GM15510 (cell line): Measurements from ENCODE around the gene INPP5J.

Source experiments
- POLR2A ChIP-seq: IDR thresholded peaks from 3 replicates; pipeline ENCODE4 v1.6.1; 2011; ENCODE audit warnings: borderline replicate concordance; ENCODE audit not compliant: insufficient read length; ENCODE audit errors: extremely low read depth

INPP5J gene

DNA sequence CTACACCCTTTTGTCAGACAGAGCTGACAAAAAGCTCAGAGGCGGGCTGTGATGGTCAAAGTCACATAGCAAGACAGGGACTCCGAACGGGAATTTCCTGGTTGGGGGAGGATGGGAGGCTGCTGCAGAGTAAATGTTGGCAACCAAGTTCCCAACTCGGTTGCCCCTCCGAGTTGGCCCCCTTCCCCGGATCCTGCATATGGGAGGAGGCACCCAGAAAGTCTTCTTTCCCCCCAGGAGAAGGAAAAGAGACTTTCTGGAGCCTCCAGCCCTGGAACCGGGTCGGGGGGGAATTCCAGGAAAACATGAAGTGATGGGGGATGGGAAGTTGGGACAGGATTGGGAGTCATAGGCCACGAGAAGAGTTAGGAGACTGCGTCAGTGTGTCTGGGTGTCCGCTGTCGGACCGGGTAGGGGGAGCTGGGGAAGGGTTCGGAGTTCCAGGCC lies 16.0 kb upstream of the INPP5J start:
- TF ChIP-seq POLR2A: no peak

DNA sequence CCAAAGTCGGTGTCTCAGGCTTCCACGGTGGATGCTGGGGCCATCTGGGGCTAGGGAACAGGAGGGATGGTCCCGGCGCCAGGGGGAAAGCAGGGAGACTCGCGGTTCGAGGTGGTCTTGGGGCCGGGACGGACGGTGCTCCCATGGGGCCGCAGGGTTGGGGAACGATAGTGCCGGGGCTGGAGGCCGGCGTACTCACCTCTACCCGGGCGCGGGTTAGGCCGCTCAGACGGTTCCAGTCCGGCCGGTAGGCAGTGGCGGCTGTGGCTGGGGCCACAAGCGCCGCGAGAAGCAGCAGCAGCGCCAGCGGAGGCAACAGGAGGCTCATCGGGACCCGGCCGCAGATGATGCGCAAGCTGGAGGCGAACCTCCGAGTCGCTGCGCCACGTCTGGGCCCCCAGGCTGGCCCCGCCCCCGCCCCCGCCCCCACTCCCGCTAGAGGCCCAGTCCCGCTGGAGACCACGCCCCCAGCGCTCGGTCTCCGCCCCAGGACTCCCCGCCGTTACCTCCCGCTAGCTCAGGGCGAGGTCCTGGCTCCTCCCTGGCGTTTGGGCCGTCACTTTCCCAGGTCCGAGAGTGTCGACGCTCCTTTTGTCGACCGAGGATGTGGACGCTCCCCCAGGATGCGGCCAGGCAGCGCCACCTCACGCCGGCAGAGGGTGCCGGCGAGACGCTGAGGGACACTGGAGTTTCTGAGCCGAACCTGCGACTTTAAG lies 15.4 kb upstream of the INPP5J start, which contains the start of gene SELENOM:
Gene SELENOM, minus strand, starts transcription at position 391 of the 716 bp plus-strand sequence. Its CDS starts 63 bp downstream, at position 328.
- peak; percentile 37 for TF ChIP-seq POLR2A

- no peak for TF ChIP-seq POLR2A
Measured at GRCh38 chr22:31107894-31108218, 14.9 kb upstream of the INPP5J start.

- TF ChIP-seq POLR2A: no peak
Measured at GRCh38 chr22:31118046-31118820, 4.5 kb upstream of the INPP5J start.

DNA sequence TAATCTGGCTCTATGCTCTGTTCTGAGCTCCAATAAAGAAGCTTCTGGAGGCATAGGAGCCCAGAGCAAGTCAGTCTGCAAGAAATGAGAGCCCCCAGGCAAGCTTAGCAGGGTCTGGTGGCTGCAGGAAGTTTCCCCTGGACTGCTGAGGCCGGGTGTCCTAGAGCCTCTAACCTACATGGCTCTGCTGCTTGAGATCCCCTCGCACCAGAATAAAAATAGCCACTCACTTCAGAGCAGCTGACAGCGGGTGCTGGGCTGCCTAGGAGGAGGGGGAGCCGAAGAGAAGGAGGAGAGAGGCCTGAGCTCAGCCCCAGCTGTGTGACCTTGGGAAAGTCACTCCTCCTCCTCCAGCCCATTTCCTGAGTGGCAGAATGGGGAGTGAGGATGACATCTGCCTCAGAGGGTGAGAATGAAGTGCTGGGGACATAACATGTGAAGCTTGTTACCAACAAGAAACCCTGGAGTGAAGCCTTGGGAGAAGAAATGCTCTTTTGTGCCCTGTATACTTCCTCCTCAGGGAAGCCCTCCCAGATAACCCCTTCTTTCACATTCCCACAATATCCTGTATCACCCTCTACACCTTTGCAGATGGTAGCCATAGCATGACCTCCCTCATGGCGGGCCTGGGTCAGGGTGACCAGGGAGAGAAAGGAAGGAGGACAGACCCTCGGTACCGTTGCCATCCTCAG lies 3.6 kb upstream of the INPP5J start:
- TF ChIP-seq POLR2A: no peak

- TF ChIP-seq POLR2A: no peak
Measured at GRCh38 chr22:31120230-31120629, 2.5 kb upstream of the INPP5J start.

DNA sequence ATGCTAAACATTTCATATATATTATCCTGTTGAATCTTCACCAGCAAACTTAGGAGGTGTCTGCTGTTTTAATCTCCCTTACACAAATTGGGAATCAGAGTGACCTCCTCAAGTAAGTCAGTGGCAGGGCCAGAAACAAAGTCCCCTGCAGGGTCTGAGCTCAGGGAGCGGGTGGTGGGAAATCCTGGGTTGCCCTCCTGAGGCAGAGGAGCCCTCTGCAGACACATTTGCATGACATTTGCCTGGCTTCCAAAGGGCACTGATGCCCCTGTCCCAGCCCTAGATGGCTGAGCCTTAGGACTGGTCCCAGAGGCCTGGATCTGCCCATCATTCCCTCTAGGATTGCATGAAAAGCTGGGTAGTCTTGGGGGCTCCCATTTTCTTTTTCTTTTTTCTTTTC lies 2.1 kb upstream of the INPP5J start:
- TF ChIP-seq POLR2A: no peak

DNA sequence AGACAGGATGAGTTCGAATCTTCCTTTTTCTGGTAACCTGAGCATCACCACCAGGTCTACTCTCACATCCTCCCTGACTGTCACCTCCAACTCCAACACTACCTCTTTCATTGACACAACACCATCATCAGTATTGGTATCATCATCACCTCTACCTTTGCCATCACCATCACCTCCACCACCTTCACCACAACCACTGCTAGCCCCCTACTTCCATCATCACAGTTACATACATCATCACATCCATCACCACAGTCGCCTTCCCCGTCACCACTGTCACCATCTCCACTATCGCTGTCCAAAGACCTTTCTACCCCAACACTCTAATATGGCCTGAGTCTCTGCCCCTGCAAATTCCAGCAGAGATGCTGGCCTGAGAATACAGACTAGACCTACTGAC lies 1.4 kb upstream of the INPP5J start:
- no peak for TF ChIP-seq POLR2A

DNA sequence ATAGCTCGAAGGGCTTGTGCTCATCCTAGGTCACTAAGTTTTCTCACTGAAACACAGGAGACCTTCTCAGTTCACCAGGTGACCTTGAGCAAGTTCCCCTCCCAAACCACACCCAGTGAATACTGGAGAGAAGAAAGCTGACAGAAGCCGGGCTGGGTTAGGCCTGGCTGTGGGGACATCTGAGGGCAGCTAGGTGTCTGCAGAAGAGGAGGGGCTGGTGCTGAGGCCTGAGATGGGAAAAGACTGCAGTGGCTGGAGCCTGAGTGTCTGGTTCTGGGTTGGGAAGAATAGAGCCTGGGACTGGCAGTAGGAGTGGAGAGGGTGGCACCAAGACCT lies 602 bp upstream of the INPP5J start:
- TF ChIP-seq POLR2A: no peak

- no peak for TF ChIP-seq POLR2A
Measured at GRCh38 chr22:31123292-31123602, 481 bp downstream of the INPP5J start.

- TF ChIP-seq POLR2A: no peak
Measured at GRCh38 chr22:31124290-31124689, 1.5 kb downstream of the INPP5J start.

GRCh38 chr22:31124811-31125465 lies 2.2 kb downstream of the INPP5J start:
- no peak for TF ChIP-seq POLR2A

DNA sequence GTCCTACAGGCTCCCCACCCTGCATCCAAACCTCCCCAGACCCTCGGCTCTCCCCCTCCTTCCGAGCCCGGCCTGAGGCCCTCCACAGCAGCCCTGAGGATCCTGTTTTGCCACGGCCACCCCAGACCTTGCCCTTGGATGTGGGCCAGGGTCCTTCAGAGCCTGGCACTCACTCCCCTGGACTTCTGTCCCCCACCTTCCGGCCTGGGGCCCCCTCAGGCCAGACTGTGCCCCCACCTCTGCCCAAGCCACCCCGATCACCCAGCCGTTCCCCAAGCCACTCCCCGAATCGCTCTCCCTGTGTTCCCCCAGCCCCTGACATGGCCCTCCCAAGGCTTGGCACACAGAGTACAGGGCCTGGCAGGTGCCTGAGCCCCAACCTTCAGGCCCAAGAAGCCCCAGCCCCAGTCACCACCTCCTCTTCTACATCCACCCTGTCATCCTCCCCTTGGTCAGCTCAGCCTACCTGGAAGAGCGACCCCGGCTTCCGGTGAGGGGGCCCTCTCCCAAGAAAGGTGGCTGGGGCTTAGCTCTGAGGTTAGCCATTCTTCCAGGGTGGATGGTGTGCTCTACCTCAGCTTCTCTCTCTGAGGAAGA lies 2.9 kb downstream of the INPP5J start:
- no peak for TF ChIP-seq POLR2A

DNA sequence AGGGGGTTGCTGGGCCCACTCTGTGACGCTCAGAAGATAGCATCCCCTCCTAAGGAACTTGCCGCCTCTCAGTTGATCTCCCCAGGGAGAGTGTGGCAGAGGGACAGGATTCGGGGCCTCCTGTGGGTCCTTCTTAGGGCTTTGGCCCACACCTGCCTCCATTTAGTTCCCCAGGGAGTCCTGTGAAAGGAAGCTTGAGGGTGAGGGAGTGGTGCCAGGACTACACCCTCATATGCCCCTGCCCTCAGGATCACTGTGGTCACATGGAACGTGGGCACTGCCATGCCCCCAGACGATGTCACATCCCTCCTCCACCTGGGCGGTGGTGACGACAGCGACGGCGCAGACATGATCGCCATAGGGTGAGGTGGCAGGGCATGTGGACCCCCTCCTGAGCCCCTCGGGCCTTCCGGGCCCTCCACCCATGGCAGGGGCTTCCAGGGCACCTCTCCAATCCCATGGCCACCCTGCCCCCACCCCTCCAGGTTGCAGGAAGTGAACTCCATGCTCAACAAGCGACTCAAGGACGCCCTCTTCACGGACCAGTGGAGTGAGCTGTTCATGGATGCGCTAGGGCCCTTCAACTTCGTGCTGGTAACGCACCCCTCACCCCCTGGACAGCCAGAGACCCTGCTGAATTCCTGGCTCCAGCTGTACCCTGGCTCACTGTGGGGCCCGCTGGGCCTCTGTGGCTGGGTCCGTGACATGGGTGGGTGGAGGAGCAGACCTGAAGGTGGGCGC lies 3.5 kb downstream of the INPP5J start:
- no peak for TF ChIP-seq POLR2A
